Neural cell (in vitro differentiated cells): Measurements from ENCODE around the gene KREMEN1.

Experiments
- EP300 ChIP-seq: fragments of 450-650 bp; conservative IDR thresholded peaks from 2 replicates; pipeline ENCODE4 v1.6.1; 2014; ENCODE audit warnings: antibody characterized with exemption, mild to moderate bottlenecking, moderate library complexity; ENCODE audit not compliant: poor library complexity, severe bottlenecking
- EZH2 ChIP-seq: fragments of 200-600, 300-800 bp; shearing (Covaris generic), sonication (generic); IDR thresholded peaks from 2 replicates; pipeline ENCODE4 v1.6.1; 2014; ENCODE audit warnings: antibody characterized with exemption, low read length, borderline replicate concordance, mild to moderate bottlenecking; ENCODE audit not compliant: insufficient read depth, poor library complexity, severe bottlenecking
- POLR2AphosphoS5 ChIP-seq: IDR thresholded peaks from 2 replicates; pipeline ENCODE4 v1.6.1; 2012
- TF ChIP-seq, protein P1 (sequence below): fragments of 450-650 bp; IDR thresholded peaks from 2 replicates; pipeline ENCODE4 v1.5.1; 2014; ENCODE audit warnings: antibody characterized with exemption, mild to moderate bottlenecking, moderate library complexity; ENCODE audit not compliant: poor library complexity, severe bottlenecking

DNA sequence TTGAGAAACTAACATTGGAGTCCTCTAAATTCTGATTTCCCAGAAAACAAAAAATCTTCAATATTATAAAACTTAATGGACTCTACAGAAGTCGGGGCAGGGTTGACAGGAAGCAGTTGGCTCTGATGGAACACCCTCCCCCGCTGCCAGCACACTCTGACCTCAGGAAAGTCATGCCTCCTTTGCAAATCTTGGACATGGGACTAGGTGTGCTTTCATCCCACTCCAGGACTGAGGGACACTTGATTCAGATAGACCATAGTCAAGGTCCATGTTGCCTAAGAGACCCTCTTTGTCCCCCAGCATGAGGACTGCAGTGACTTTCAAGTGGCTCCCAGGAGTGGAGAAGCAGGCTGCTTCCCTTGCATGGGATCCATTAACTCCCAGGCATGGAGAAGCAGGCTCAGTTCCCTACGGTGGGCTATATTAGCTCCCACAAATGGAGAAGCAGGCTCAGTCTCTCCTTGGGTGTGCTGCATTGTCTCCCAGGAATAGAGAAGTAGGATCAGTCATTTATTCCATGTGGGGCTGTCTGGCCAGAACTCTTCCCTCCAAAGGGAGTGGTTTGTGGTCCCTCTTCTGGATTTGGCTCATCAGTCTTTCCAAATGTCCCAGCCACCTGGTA is 49.6 kb upstream of the KREMEN1 start:
- TF ChIP-seq, protein P1, sequence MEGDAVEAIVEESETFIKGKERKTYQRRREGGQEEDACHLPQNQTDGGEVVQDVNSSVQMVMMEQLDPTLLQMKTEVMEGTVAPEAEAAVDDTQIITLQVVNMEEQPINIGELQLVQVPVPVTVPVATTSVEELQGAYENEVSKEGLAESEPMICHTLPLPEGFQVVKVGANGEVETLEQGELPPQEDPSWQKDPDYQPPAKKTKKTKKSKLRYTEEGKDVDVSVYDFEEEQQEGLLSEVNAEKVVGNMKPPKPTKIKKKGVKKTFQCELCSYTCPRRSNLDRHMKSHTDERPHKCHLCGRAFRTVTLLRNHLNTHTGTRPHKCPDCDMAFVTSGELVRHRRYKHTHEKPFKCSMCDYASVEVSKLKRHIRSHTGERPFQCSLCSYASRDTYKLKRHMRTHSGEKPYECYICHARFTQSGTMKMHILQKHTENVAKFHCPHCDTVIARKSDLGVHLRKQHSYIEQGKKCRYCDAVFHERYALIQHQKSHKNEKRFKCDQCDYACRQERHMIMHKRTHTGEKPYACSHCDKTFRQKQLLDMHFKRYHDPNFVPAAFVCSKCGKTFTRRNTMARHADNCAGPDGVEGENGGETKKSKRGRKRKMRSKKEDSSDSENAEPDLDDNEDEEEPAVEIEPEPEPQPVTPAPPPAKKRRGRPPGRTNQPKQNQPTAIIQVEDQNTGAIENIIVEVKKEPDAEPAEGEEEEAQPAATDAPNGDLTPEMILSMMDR, result no peak
- TF ChIP-seq POLR2AphosphoS5 (no peak), EP300 (no peak), EZH2 (no peak)
